Coronary artery (tissue), 2 donors: Measurements from ENCODE around the gene NDUFAF8.

Experiments
- DNase-seq: peaks from one replicate; pipeline ENCODE4 v3.0.0-alpha.2; 2017; ENCODE audit warnings: low spot score
- H3K27ac ChIP-seq, 2 donors: fragments of 200-600 bp; sonication (generic); one replicate each; pipeline ENCODE4 v1.5.1; 2016 to 2019
- H3K4me3 ChIP-seq: fragments of 200-600 bp; sonication (generic); 2 replicates; pipeline ENCODE4 v1.5.1; 2016; ENCODE audit warnings: mild to moderate bottlenecking, moderate library complexity
- TF ChIP-seq, protein P1 (sequence below): fragments of 200-600 bp; sonication (generic); IDR thresholded peaks from one replicate; pipeline ENCODE4 v1.5.1; 2019; ENCODE audit warnings: antibody characterized with exemption

NDUFAF8 gene

DNA sequence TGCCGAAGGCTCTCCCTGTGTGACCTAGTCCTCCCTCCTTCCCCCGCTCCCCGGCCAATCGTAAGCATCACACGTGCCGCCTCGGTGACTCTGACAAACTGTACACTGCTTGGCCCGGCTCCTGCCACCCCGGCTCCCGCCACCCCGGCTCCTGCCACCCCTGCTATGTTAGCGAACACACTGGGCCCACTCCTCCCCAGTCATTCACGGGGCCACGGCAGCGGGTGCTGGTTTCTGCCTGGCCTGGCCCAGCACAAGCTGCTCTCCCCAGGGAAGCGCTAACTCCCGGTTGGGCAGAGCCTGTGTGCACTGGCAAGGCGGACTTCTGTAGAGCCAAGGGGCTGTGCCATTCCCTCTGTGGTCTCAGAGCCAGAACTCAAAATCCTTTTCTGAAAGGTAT, 22.0 kb downstream of the NDUFAF8 start:
- Histone ChIP-seq H3K27ac (no peak overlapping the region), H3K4me3 (no peak overlapping the region)
- no peak for DNase-seq
- TF ChIP-seq, protein P1, sequence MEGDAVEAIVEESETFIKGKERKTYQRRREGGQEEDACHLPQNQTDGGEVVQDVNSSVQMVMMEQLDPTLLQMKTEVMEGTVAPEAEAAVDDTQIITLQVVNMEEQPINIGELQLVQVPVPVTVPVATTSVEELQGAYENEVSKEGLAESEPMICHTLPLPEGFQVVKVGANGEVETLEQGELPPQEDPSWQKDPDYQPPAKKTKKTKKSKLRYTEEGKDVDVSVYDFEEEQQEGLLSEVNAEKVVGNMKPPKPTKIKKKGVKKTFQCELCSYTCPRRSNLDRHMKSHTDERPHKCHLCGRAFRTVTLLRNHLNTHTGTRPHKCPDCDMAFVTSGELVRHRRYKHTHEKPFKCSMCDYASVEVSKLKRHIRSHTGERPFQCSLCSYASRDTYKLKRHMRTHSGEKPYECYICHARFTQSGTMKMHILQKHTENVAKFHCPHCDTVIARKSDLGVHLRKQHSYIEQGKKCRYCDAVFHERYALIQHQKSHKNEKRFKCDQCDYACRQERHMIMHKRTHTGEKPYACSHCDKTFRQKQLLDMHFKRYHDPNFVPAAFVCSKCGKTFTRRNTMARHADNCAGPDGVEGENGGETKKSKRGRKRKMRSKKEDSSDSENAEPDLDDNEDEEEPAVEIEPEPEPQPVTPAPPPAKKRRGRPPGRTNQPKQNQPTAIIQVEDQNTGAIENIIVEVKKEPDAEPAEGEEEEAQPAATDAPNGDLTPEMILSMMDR: no peak

DNA sequence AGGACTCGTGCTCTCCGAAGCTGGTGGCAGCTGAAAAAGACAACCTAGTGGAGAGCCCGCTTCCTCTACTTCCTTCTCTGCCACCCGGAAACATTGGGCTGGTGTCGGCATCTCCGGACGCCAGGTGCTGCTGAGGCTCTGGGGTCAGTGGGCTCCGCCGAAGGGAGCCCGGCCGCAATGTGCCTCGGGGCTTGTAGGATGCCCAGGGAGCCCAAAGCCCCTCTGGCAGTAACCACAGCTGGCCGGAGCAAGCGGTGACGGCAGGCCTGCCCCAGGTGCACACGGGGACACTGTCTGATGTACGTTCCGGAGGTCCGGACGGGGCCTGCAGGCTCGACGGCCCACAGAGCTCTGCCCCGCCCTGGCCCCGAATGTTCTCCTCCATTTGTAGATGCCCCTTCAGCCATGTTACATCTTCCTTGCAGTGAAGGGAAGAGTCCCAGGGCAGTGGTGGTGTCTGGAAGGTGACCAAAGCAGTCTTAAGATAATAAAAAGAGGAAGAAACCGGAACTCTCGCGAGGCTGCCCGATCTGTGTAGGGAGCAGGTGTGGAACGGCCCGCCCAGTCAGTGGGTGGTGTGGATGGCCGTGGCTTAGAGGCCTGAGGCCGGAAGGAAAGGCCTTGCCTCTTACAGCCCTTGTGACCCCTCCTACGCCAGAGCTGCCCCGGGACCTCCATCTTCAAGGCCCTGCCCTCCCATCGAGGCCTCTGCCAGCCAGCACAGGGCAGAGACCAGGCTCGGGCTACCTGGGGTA, 22.6 kb downstream of the NDUFAF8 start:
- TF ChIP-seq, protein P1: no peak
- DNase-seq: no peak
- H3K27ac ChIP-seq: no peak overlapping the region

DNA sequence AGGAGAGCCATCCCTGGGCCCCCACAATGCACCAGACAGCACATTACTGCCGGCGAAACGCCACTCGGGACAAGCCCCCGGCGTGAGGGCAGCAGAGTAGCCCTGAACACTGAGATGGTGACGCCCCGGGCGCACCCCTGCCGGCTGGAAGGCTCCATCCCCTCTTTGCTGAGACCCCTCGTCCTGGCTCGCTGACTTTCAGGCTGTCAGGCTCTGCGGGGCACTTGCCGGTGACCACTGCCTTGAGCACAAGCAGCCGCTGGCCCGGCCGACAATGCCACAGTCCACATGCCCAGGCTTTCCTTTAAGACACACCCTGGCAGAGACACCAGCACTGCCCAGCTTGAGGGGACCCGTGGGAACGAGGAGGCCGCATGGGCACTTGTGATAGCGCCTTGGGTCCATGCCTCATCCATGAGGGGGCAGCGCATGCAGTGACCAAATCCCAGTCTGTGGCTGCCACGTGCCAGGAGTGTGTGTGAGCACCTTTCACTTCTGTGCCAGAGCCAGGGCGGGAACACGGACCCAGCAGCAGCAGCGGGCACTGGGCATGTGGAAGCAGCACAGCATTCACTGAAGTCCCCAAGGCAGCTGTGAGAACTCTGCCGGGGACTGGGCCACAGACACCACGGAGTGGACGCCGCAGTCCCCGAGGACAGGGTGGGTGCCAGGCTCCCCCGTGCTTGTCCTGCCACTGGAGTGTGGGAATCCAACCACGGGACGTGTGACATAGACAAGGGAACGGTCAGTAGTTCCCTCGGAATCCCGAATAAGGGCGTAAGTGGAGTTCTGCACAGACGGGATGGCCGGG, 24.5 kb downstream of the NDUFAF8 start:
- H3K27ac ChIP-seq: no peak overlapping the region
- no peak for DNase-seq
- H3K4me3 ChIP-seq: no peak overlapping the region
- TF ChIP-seq, protein P1: no peak

More for the DNA sequence above, 22.6 kb downstream of the NDUFAF8 start:
- no peak overlapping the region for H3K4me3 ChIP-seq

DNA sequence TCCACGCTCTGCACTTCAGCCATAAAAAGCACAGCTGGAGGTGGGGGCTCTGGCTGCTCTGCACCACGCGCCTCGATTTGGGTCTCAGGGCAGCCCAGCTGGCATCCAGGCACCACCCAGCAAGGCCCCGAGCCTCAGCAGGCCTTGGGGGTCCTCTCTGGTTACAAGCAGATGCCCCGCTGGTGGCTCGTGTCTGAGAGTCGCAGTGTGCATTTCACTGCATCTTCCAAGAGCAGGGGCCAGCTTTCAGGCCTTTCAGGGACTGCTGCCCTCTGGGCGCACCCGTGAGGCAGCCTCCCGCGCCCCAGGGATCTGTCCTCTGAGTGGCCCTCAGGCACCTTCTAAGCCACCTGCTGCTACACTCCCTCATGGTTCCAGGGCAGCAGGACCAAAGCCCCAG, 25.5 kb downstream of the NDUFAF8 start:
- DNase-seq: no peak
- TF ChIP-seq, protein P1: no peak
- no peak overlapping the region for H3K27ac ChIP-seq

DNA sequence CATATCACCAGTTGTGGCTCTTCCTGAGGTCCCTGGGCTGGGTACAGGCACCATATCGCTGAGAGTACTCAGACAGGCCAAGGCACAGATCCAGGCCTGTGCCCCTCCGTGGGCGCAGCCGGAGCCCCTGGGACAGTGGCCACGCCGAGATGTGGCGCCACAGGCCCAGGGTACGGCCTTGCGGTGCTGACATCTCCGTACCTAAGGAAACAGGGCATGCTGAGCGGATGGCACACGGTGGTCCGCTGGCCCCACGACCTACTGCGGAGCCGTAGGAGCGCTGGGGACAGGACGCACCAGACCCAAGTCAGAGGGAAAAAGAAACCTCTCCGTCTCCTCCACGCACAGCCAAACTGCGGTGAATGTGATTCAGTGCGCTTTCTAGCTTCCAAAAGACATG, 26.5 kb downstream of the NDUFAF8 start:
- DNase-seq: no peak
- Histone ChIP-seq H3K4me3 (no peak overlapping the region), H3K27ac (no peak overlapping the region)
- TF ChIP-seq, protein P1: no peak

More for the DNA sequence above, 25.5 kb downstream of the NDUFAF8 start:
- no peak overlapping the region for H3K4me3 ChIP-seq

DNA sequence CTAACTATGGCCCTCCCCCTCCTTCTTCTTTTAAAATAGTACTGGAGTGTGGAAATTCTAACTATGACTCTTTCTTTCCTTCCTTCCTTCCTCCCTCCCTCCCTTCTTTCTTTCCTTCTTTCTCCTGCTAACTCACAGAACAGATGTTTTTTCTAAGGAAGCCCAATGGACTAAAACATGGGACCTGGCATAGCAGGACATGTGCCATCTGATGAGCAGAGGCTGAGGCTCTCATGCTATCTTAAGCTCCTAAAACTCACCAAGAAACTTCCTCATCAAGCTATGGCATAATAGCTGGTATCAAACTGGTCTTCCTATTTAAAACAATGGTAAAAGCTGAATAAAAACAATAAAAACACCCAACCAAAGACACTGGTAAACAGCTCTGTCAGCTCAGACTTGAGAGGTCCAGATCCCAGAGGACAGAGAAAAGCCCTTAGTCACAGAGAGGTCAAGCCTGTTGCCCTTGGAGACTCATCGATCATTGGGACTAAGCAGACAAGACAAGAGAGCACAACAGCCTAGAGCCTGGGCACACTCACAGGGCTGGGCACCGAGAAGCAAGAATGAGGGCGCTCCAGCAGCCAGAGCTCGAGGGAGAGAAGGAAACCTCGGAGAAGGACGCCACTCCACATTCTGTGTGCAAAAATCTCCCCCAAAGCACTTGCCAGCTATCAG, 28.4 kb downstream of the NDUFAF8 start:
- no peak overlapping the region for H3K4me3 ChIP-seq
- DNase-seq: no peak
- no peak overlapping the region for H3K27ac ChIP-seq
- TF ChIP-seq, protein P1: no peak
